GM18505 (cell line): Measurements from ENCODE around the gene DOK6.
"Not testable (repeated sequence)": the region's sequence is repeated elsewhere in the genome, so short reads cannot be mapped to it uniquely, and the experiment has no call there.

Source experiments
- ATAC-seq: cut with Tn5 transposase; IDR thresholded peaks from one replicate; pipeline ENCODE4 v1.9.1; 2021; ENCODE audit not compliant: unreplicated experiment
- POLR2A ChIP-seq: IDR thresholded peaks from 4 replicates; pipeline ENCODE4 v1.6.1; 2011; ENCODE audit warnings: borderline replicate concordance; ENCODE audit not compliant: insufficient read depth, insufficient read length; ENCODE audit errors: extremely low read depth

The DOK6 gene

GRCh38 chr18:69628774-69629359 lies 228.2 kb downstream of the DOK6 start:
- TF ChIP-seq POLR2A, result no peak
- no peak for ATAC-seq

GRCh38 chr18:69631281-69631680 lies 230.6 kb downstream of the DOK6 start:
- no peak for TF ChIP-seq POLR2A
- no peak for ATAC-seq

- TF ChIP-seq POLR2A, result no peak
- ATAC-seq, result no peak
Measured at GRCh38 chr18:69635482-69635881, 234.8 kb downstream of the DOK6 start.

- ATAC-seq, result peak; percentile 73
- no peak for TF ChIP-seq POLR2A
Measured at GRCh38 chr18:69636529-69637301, 236.0 kb downstream of the DOK6 start.

- ATAC-seq, result no peak
- no peak for TF ChIP-seq POLR2A
Measured at GRCh38 chr18:69638056-69638455, 237.4 kb downstream of the DOK6 start.

- no peak for TF ChIP-seq POLR2A
- no peak for ATAC-seq
Measured at GRCh38 chr18:69647702-69648101, 247.0 kb downstream of the DOK6 start.

GRCh38 chr18:69648486-69648885 lies 247.8 kb downstream of the DOK6 start:
- ATAC-seq, result no peak
- no peak for TF ChIP-seq POLR2A

- ATAC-seq, result no peak
- TF ChIP-seq POLR2A, result no peak
Measured at GRCh38 chr18:69649684-69650083, 249.0 kb downstream of the DOK6 start.

- no peak for TF ChIP-seq POLR2A
Measured at GRCh38 chr18:69651243-69651642, 250.6 kb downstream of the DOK6 start.

GRCh38 chr18:69655816-69656215 lies 255.1 kb downstream of the DOK6 start:
- TF ChIP-seq POLR2A, result no peak
- no peak for ATAC-seq

More at GRCh38 chr18:69651243-69651642, 250.6 kb downstream of the DOK6 start:
- ATAC-seq, result no peak

GRCh38 chr18:69658103-69658502 lies 257.4 kb downstream of the DOK6 start:
- no peak for ATAC-seq
- no peak for TF ChIP-seq POLR2A

- no peak for ATAC-seq
- no peak for TF ChIP-seq POLR2A
Measured at GRCh38 chr18:69658685-69659084, 258.0 kb downstream of the DOK6 start.

- no peak for TF ChIP-seq POLR2A
- no peak for ATAC-seq
Measured at GRCh38 chr18:69659142-69659651, 258.5 kb downstream of the DOK6 start.

- not testable (repeated sequence) for ATAC-seq
Measured at GRCh38 chr18:69662090-69662489, 261.4 kb downstream of the DOK6 start.

- no peak for ATAC-seq
- TF ChIP-seq POLR2A, result no peak
Measured at GRCh38 chr18:69664399-69664798, 263.7 kb downstream of the DOK6 start.

- ATAC-seq, result no peak
- TF ChIP-seq POLR2A, result no peak
Measured at GRCh38 chr18:69674292-69674877, 273.7 kb downstream of the DOK6 start.
